Ascending aorta (tissue), 2 donors: ENCODE data around the gene AGTPBP1. TPM values are rescaled to one million over a fixed set of nuclear protein-coding genes. Genes with fewer than 3 reads are reported as not detected.
"Not testable (repeated sequence)": the region's sequence is repeated elsewhere in the genome, so short reads cannot be mapped to it uniquely, and the experiment has no call there.

Source experiments
- DNase-seq, 2 donors: peaks; one replicate each; pipeline ENCODE4 v3.0.0-alpha.2; 2019; ENCODE audit warnings: low spot score in 2 of 2
- H3K27ac ChIP-seq, 2 donors: fragments of 200-600 bp; sonication (generic); one replicate each; pipeline ENCODE4 v1.5.1; 2016 to 2017; ENCODE audit warnings: mild to moderate bottlenecking in 1 of 2
- H3K27me3 ChIP-seq: fragments of 200-600 bp; sonication (generic); one replicate; pipeline ENCODE4 v1.5.1; 2017
- H3K36me3 ChIP-seq, 2 donors: fragments of 200-600 bp; sonication (generic); one replicate each; pipeline ENCODE4 v1.5.1; 2016
- H3K4me1 ChIP-seq, 2 donors: fragments of 200-600 bp; sonication (generic); one replicate each; pipeline ENCODE4 v1.5.1; 2016 to 2017; ENCODE audit warnings: mild to moderate bottlenecking in 1 of 2
- H3K4me3 ChIP-seq, 2 donors: fragments of 200-600 bp; sonication (generic); one replicate each; pipeline ENCODE4 v1.5.1; 2016 to 2017; ENCODE audit warnings: mild to moderate bottlenecking in 1 of 2
- H3K9me3 ChIP-seq, 2 donors: fragments of 200-600 bp; sonication (generic); one replicate each; pipeline ENCODE4 v1.5.1; 2016
- CTCF ChIP-seq, 3 experiments: fragments of 200-600 bp in 2 of 3; fragments of 450-650 bp in 1 of 3; sonication (generic) in 2 of 3; IDR thresholded peaks; one replicate each; pipeline ENCODE4 v1.5.1; 2016 to 2019; ENCODE audit warnings: antibody characterized with exemption in 3 of 3, mild to moderate bottlenecking in 1 of 3, moderate library complexity in 1 of 3
- intact Hi-C: fragments of 100-400 bp; cut with DNase I; formaldehyde crosslinking; loops from one replicate; pipeline ENCODE4 v1.15.1; 2023
- total RNA-seq: library from RNA; depleted of rRNA; stranded (reverse); fragments of >200 nt; gene quantifications from one replicate; pipeline ENCODE4 v1.1.0, GENCODE V29; 2016

Gene AGTPBP1
- total RNA-seq, 1 donor from 2014 or later: 28.3 TPM

- intact Hi-C loops: no loop called here
- H3K36me3 ChIP-seq: peaks cover 0 to 3% of the 10 kb centered on the region in 2 donors
- TF ChIP-seq CTCF (IDR thresholded peaks at IDR 0.05): no peak
- no peaks in the 10 kb centered on the region for H3K27me3 ChIP-seq
- no peak overlapping the region for H3K27ac ChIP-seq
- no peaks in the 10 kb centered on the region for H3K4me1 ChIP-seq
- no peak for DNase-seq
- H3K9me3 ChIP-seq: no peaks in the 10 kb centered on the region
- H3K4me3 ChIP-seq: no peak overlapping the region
Measured at GRCh38 chr9:85577353-85577952, 164.3 kb downstream of the AGTPBP1 start.

DNA sequence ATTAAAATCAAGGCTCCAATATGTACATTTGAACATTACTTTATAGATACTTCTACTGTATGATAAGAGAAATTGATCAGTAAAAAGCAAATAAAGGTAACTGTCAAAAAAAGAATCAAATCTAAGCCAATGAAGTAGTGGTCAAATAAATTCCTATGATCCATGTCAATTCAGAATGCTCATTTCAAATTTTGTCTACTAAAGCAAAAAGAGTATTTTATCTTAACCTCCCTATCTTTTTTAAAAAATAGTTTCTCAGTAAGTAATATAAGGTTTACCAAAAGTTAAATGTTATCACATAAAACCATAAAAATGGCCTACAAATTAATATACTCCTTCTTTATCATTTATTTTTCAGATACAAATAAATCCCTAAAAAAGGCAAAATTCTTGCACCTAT is 165.9 kb downstream of the AGTPBP1 start:
- Histone ChIP-seq H3K27ac (no peak overlapping the region), H3K4me3 (no peak overlapping the region), H3K36me3 (peaks cover 0 to 3% of the 10 kb centered on the region in 2 donors), H3K27me3 (no peaks in the 10 kb centered on the region), H3K4me1 (no peaks in the 10 kb centered on the region), H3K9me3 (no peaks in the 10 kb centered on the region)
- intact Hi-C loops: no loop called here
- no peak for DNase-seq
- TF ChIP-seq CTCF (IDR thresholded peaks at IDR 0.05): no peak

- H3K4me1 ChIP-seq, H3K27ac ChIP-seq, H3K4me3 ChIP-seq, intact Hi-C loops, H3K36me3 ChIP-seq, H3K9me3 ChIP-seq, H3K27me3 ChIP-seq, DNase-seq: not testable (repeated sequence)
Measured at GRCh38 chr9:85573546-85573945, 168.2 kb downstream of the AGTPBP1 start.

GRCh38 chr9:85572917-85573316 is 168.8 kb downstream of the AGTPBP1 start:
- H3K4me3 ChIP-seq, H3K4me1 ChIP-seq, intact Hi-C loops, H3K36me3 ChIP-seq, DNase-seq, H3K27ac ChIP-seq, H3K27me3 ChIP-seq, H3K9me3 ChIP-seq: not testable (repeated sequence)

DNA sequence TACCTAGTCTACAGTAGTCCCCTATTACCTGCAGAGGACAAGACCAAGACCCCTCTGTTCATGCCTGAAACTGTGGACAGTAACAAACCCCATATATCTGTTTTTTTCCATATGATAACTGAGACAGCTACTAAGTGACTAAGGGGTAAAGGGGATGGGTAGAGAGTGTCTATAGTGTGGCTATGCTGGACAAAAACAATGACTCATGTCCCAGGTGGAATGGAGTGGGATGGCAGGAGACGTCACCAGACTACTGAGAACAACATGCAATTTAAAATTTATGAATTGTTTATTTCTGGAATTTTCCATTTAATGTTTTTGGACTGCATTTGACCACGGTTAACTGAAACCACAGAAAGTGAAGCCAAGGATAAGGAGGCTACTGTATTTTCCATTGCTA is 171.8 kb downstream of the AGTPBP1 start:
- Histone ChIP-seq H3K4me1 (no peaks in the 10 kb centered on the region), H3K27ac (no peak overlapping the region), H3K27me3 (no peaks in the 10 kb centered on the region), H3K9me3 (no peaks in the 10 kb centered on the region), H3K4me3 (no peak overlapping the region), H3K36me3 (peaks cover 3 to 12% of the 10 kb centered on the region in 2 donors)
- DNase-seq: no peak
- no peak for TF ChIP-seq CTCF (IDR thresholded peaks at IDR 0.05)
- intact Hi-C loops: no loop called here

GRCh38 chr9:85559526-85559925 is 182.2 kb downstream of the AGTPBP1 start:
- H3K9me3 ChIP-seq: no peaks in the 10 kb centered on the region
- no peak for TF ChIP-seq CTCF (IDR thresholded peaks at IDR 0.05)
- no peak overlapping the region for H3K4me3 ChIP-seq
- no peak overlapping the region for H3K27ac ChIP-seq
- DNase-seq: no peak
- no peaks in the 10 kb centered on the region for H3K36me3 ChIP-seq
- no peaks in the 10 kb centered on the region for H3K4me1 ChIP-seq
- no peaks in the 10 kb centered on the region for H3K27me3 ChIP-seq
- intact Hi-C loops: no loop called here

DNA sequence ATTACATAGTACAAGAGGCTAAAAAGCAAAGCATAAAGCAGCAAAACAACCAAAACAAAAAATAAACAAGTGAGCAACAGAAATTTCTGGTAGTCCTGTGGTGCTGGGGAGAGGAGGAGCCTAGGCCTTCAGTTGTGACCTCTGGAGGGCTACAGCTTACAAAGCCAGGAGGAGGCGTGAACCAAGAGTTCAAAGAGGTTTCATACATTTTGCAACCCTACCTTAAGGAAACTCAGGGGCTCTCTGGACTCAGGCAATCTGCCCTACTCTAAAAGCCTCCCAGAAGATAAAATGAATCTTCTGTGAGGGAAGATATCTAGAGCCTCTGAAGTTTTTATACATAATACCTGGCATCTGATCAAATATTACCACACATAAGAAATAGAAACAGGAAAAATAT is 187.4 kb downstream of the AGTPBP1 start:
- intact Hi-C loops: no loop called here
- H3K9me3 ChIP-seq: no peaks in the 10 kb centered on the region
- TF ChIP-seq CTCF (IDR thresholded peaks at IDR 0.05): no peak
- no peak overlapping the region for H3K27ac ChIP-seq
- no peaks in the 10 kb centered on the region for H3K4me1 ChIP-seq
- H3K36me3 ChIP-seq: no peaks in the 10 kb centered on the region
- DNase-seq: no peak
- H3K4me3 ChIP-seq: no peak overlapping the region
- no peaks in the 10 kb centered on the region for H3K27me3 ChIP-seq
